DND-41 (cell line): ENCODE results near the gene BRINP3.

ENCODE experiments used
- ATAC-seq: fragments of 200-7000 bp; cut with Tn5 transposase; 3 replicates; pipeline ENCODE4 v1.9.1; 2021; ENCODE audit warnings: low read depth; ENCODE audit not compliant: insufficient read depth
- DNase-seq: peaks from one replicate; pipeline ENCODE4 v3.0.0-alpha.2; 2020
- H2AFZ ChIP-seq: 2 replicates; pipeline ENCODE4 v1.6.0; 2012; ENCODE audit warnings: low read depth, low read length
- H3K27ac ChIP-seq: 2 replicates; pipeline ENCODE4 v1.5.1; 2012; ENCODE audit warnings: low read length, inconsistent platforms
- H3K27me3 ChIP-seq: fragments of 200-600 bp; sonication (generic); 2 replicates; pipeline ENCODE4 v1.6.0; 2012; ENCODE audit warnings: low read length, mild to moderate bottlenecking, inconsistent platforms; ENCODE audit not compliant: insufficient read depth, poor library complexity
- H3K36me3 ChIP-seq: 2 replicates; pipeline ENCODE4 v1.5.1; 2012; ENCODE audit warnings: low read length, inconsistent platforms; ENCODE audit not compliant: insufficient read depth
- H3K4me1 ChIP-seq: 2 replicates; pipeline ENCODE4 v1.5.1; 2012; ENCODE audit warnings: mild to moderate bottlenecking, low read length; ENCODE audit not compliant: insufficient read depth
- H3K4me2 ChIP-seq: 2 replicates; pipeline ENCODE4 v1.6.0; 2012; ENCODE audit warnings: mild to moderate bottlenecking, moderate library complexity, low read length, inconsistent platforms; ENCODE audit not compliant: insufficient read depth
- H3K4me3 ChIP-seq, 2 experiments: fragments of 200-600 bp in 1 of 2; shearing (Covaris generic) in 1 of 2; 2 replicates each; pipeline ENCODE4 v1.5.1; 2012 to 2016; ENCODE audit warnings: inconsistent platforms in 2 of 2, low read length in 2 of 2, mild to moderate bottlenecking in 2 of 2, low read depth in 1 of 2, moderate library complexity in 1 of 2
- H3K79me2 ChIP-seq: 2 replicates; pipeline ENCODE4 v1.6.0; 2012; ENCODE audit warnings: low read length, inconsistent platforms; ENCODE audit not compliant: insufficient read depth
- H3K9ac ChIP-seq: 2 replicates; pipeline ENCODE4 v1.6.0; 2012; ENCODE audit warnings: low read depth, mild to moderate bottlenecking, inconsistent platforms, low read length, moderate library complexity
- H3K9me3 ChIP-seq: 2 replicates; pipeline ENCODE4 v1.5.1; 2012; ENCODE audit warnings: low read length, moderate library complexity, mild to moderate bottlenecking, inconsistent platforms; ENCODE audit not compliant: insufficient read depth, severe bottlenecking
- H4K20me1 ChIP-seq: 2 replicates; pipeline ENCODE4 v1.6.0; 2012; ENCODE audit warnings: low read length; ENCODE audit not compliant: insufficient read depth
- EZH2 ChIP-seq: IDR thresholded peaks from 3 replicates; pipeline ENCODE4 v1.6.1; 2012; ENCODE audit warnings: borderline replicate concordance, low read depth, mild to moderate bottlenecking, moderate library complexity, low read length, inconsistent platforms; ENCODE audit not compliant: severe bottlenecking
- TF ChIP-seq, protein P1 (sequence below): IDR thresholded peaks from 2 replicates; pipeline ENCODE4 v1.5.1; 2012; ENCODE audit warnings: borderline replicate concordance, low read length, moderate library complexity, mild to moderate bottlenecking; ENCODE audit not compliant: poor library complexity, severe bottlenecking; ENCODE audit errors: extremely low read depth

Gene BRINP3

DNA sequence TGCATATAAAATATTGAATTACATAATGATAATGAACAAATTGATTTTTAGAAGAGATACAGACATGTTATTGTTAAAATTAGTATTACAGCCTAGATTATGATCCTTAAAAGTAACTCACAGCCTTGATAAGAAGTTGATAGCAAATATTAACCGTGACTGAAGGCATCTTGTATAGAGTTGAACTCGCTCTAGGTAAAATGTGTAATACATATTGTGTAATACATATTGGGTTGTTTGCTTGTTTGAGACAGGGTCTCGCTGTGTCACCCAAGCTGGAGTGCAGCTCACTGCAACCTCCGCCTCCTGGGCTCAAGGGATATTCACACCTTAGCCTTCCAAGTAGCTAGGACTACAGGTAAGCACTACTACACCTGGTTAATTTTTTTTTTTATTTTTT is 269.9 kb downstream of the BRINP3 start:
- no peak for DNase-seq
- H2AFZ ChIP-seq, result no peak overlapping the region
- H3K36me3 ChIP-seq, result no peaks in the 10 kb centered on the region
- H3K9ac ChIP-seq, result no peak overlapping the region
- ATAC-seq, result no peak
- no peak overlapping the region for H3K4me3 ChIP-seq
- no peak overlapping the region for H3K4me2 ChIP-seq
- TF ChIP-seq EZH2, result no peak
- TF ChIP-seq, protein P1, sequence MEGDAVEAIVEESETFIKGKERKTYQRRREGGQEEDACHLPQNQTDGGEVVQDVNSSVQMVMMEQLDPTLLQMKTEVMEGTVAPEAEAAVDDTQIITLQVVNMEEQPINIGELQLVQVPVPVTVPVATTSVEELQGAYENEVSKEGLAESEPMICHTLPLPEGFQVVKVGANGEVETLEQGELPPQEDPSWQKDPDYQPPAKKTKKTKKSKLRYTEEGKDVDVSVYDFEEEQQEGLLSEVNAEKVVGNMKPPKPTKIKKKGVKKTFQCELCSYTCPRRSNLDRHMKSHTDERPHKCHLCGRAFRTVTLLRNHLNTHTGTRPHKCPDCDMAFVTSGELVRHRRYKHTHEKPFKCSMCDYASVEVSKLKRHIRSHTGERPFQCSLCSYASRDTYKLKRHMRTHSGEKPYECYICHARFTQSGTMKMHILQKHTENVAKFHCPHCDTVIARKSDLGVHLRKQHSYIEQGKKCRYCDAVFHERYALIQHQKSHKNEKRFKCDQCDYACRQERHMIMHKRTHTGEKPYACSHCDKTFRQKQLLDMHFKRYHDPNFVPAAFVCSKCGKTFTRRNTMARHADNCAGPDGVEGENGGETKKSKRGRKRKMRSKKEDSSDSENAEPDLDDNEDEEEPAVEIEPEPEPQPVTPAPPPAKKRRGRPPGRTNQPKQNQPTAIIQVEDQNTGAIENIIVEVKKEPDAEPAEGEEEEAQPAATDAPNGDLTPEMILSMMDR, result no peak
- H3K79me2 ChIP-seq, result no peaks in the 10 kb centered on the region
- no peaks in the 10 kb centered on the region for H4K20me1 ChIP-seq
- H3K27ac ChIP-seq, result no peak overlapping the region
- H3K4me1 ChIP-seq, result no peaks in the 10 kb centered on the region
- H3K9me3 ChIP-seq, result no peaks in the 10 kb centered on the region
- no peaks in the 10 kb centered on the region for H3K27me3 ChIP-seq

DNA sequence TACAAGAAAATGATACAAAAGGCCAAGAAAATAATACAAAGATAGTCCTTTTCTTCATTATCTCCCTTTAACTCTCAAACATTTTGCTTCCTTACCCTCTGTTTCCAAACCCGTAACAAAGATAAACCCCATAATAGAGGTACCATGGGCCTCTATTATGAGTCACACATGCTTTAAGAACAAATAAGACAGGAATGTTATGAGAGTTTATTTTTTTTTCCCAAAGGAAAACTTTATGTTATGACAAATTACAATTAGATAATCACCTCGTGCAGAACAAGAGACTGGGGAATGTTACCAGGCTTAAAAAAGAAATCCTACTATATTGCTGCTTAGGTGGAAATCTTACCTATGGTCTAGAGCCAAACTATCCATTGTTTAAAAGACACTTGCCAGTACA is 272.0 kb downstream of the BRINP3 start:
- DNase-seq (no peak), ATAC-seq (no peak)
- Histone ChIP-seq H3K4me1 (no peaks in the 10 kb centered on the region), H3K27ac (no peak overlapping the region), H3K4me3 (no peak overlapping the region), H3K36me3 (no peaks in the 10 kb centered on the region), H3K9ac (no peak overlapping the region), H3K9me3 (peaks cover 3% of the 10 kb centered on the region), H3K4me2 (no peak overlapping the region), H3K27me3 (no peaks in the 10 kb centered on the region), H4K20me1 (no peaks in the 10 kb centered on the region), H2AFZ (no peak overlapping the region), H3K79me2 (no peaks in the 10 kb centered on the region)
- TF ChIP-seq, protein P1, result no peak
- no peak for TF ChIP-seq EZH2

DNA sequence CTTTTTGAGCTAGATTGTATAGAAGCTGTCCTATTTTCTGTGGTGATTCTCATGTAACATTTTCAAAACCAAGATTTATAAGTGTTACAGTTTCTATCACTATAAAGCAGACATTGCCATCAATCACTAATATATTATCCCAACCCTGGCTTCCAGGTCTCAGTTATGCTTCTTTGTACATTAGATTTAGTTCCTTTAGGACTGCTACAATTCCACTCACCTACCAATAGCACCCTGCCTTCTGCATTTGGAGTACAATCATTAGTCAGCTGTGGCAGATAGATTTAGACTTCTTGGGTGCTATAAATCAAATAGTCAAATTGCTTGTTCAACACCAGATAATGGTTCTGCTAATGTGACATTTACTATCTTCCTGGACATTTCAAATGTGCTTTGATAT is 281.6 kb downstream of the BRINP3 start:
- no peaks in the 10 kb centered on the region for H3K36me3 ChIP-seq
- ATAC-seq (no peak), DNase-seq (no peak)
- H4K20me1 ChIP-seq, result no peaks in the 10 kb centered on the region
- H3K4me1 ChIP-seq, result no peaks in the 10 kb centered on the region
- H3K27me3 ChIP-seq, result no peaks in the 10 kb centered on the region
- no peak overlapping the region for H3K4me3 ChIP-seq
- H3K79me2 ChIP-seq, result no peaks in the 10 kb centered on the region
- H2AFZ ChIP-seq, result no peak overlapping the region
- H3K9me3 ChIP-seq, result no peaks in the 10 kb centered on the region
- no peak for TF ChIP-seq EZH2
- TF ChIP-seq, protein P1, result no peak
- no peak overlapping the region for H3K9ac ChIP-seq
- no peak overlapping the region for H3K27ac ChIP-seq
- H3K4me2 ChIP-seq, result no peak overlapping the region

DNA sequence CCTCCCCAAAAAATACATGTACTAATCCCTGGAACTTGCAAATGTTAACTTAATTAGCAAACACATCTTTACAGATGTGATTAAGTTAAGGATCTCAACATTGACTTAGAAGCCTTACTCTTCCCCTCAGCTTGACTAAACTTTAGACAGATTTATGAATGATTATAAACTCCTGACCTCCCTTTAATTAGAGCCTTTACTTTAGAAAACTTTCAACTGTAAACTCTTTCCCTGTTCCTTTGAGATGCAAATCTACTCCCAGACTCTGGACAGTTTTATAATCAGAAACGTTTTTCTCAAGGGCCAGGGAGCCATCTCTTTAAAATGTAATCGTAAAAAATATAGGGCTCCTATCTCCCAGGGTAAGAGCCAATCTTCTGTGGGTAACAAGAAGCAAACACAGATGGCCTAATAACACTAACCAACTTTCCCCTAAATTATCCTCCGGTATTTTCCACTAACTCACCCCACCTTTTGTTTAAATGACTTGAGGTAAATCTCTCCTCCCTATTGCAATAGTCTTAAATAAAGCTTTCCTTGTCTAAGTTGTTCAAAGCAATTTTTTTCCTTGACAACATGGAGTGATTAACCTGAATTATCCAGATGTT is 284.1 kb downstream of the BRINP3 start:
- Histone ChIP-seq H3K4me3 (no peak overlapping the region), H3K9me3 (no peaks in the 10 kb centered on the region), H3K36me3 (no peaks in the 10 kb centered on the region), H3K79me2 (no peaks in the 10 kb centered on the region), H4K20me1 (no peaks in the 10 kb centered on the region), H3K4me2 (no peak overlapping the region), H3K27ac (no peak overlapping the region), H3K9ac (no peak overlapping the region), H3K4me1 (no peaks in the 10 kb centered on the region), H2AFZ (no peak overlapping the region), H3K27me3 (no peaks in the 10 kb centered on the region)
- ATAC-seq, result no peak
- TF ChIP-seq EZH2, result no peak
- TF ChIP-seq, protein P1, result no peak
- DNase-seq, result no peak
